IMR-90 (cell line): Measurements from ENCODE around the gene ADGRL1. TPM values are rescaled to one million over a fixed set of nuclear protein-coding genes. Genes with fewer than 3 reads are reported as not detected.
A peak's percentile ranks its signal among the peaks of the same experiment; 100 is the strongest.
"Not testable (repeated sequence)": the region's sequence is repeated elsewhere in the genome, so short reads cannot be mapped to it uniquely, and the experiment has no call there.

Source experiments
- ATAC-seq: fragments of 200-7000 bp; cut with Tn5 transposase; 2 replicates; pipeline ENCODE4 v1.9.1; 2020; ENCODE audit warnings: low read depth, mild to moderate bottlenecking, moderate library complexity
- BruUV-seq: library from RNA; stranded (reverse); fragments of 400-500 nt; replicated peaks from 2 replicates; lab custom pipeline; 2021; lab: Mats Ljungman, UMichigan
- CTCF ChIA-PET: fragments of 300-600 bp; formaldehyde crosslinking; extraction: SDS; loops from one replicate; lab custom pipeline; 2021; ENCODE audit warnings: antibody characterized with exemption; lab: Yijun Ruan, JAX
- POLR2A ChIA-PET: fragments of 300-600 bp; sonication (Branson Sonifier 250); formaldehyde crosslinking; loops from one replicate; lab custom pipeline; 2022; ENCODE audit warnings: antibody characterized with exemption; ENCODE audit not compliant: unreplicated experiment; lab: Charles Lee
- DNase-seq: peaks from one replicate; pipeline ENCODE4 v3.0.0; 2013
- H2AFZ ChIP-seq: replicated peaks from 2 replicates; pipeline ENCODE3; 2013; ENCODE audit warnings: low read length, mild to moderate bottlenecking; ENCODE audit not compliant: poor library complexity
- H2AK5ac ChIP-seq: 2 replicates; pipeline ENCODE4 v1.6.1; 2013; ENCODE audit warnings: low read depth, low read length, inconsistent platforms
- H2AK9ac ChIP-seq: replicated peaks from 2 replicates; pipeline ENCODE3; 2013; ENCODE audit warnings: mild to moderate bottlenecking, low read depth, low read length, moderate library complexity; ENCODE audit not compliant: poor library complexity
- H2BK120ac ChIP-seq: 2 replicates; pipeline ENCODE4 v1.6.1; 2013; ENCODE audit warnings: low read depth, low read length, inconsistent platforms
- H2BK15ac ChIP-seq: 3 replicates; pipeline ENCODE4 v1.6.1; 2013; ENCODE audit warnings: low read depth, low read length, inconsistent platforms
- H2BK20ac ChIP-seq: 2 replicates; pipeline ENCODE4 v1.6.1; 2013; ENCODE audit warnings: low read depth, mild to moderate bottlenecking, inconsistent platforms, low read length, moderate library complexity
- H2BK5ac ChIP-seq: 2 replicates; pipeline ENCODE4 v1.6.1; 2013; ENCODE audit warnings: mild to moderate bottlenecking, low read depth, low read length, inconsistent platforms; ENCODE audit not compliant: poor library complexity, severe bottlenecking
- H3K14ac ChIP-seq: replicated peaks from 2 replicates; pipeline ENCODE4 v1.6.1; 2013; ENCODE audit warnings: low read depth, low read length, inconsistent platforms
- H3K18ac ChIP-seq: 2 replicates; pipeline ENCODE4 v1.6.1; 2013; ENCODE audit warnings: low read depth, low read length, control low read depth
- H3K23ac ChIP-seq: 2 replicates; pipeline ENCODE4 v1.6.1; 2013; ENCODE audit warnings: low read depth, low read length, inconsistent platforms
- H3K27ac ChIP-seq: 2 replicates; pipeline ENCODE4 v1.5.1; 2013; ENCODE audit warnings: mild to moderate bottlenecking, control low read depth, low read length; ENCODE audit not compliant: insufficient read depth
- H3K27me3 ChIP-seq: 2 replicates; pipeline ENCODE4 v1.6.1; 2013; ENCODE audit warnings: low read length; ENCODE audit not compliant: control insufficient read depth, insufficient read depth
- H3K36me3 ChIP-seq: 2 replicates; pipeline ENCODE4 v1.6.1; 2013; ENCODE audit warnings: low read length, mixed read lengths; ENCODE audit not compliant: control insufficient read depth, insufficient read depth
- H3K4ac ChIP-seq: 2 replicates; pipeline ENCODE4 v1.6.1; 2013; ENCODE audit warnings: low read depth, low read length, inconsistent platforms
- H3K4me1 ChIP-seq: 2 replicates; pipeline ENCODE4 v1.6.1; 2013; ENCODE audit warnings: low read length, mixed read lengths; ENCODE audit not compliant: control insufficient read depth, insufficient read depth
- H3K4me2 ChIP-seq: 2 replicates; pipeline ENCODE4 v1.6.1; 2013; ENCODE audit warnings: low read depth, mild to moderate bottlenecking, control low read depth, low read length, moderate library complexity
- H3K4me3 ChIP-seq: 2 replicates; pipeline ENCODE4 v1.5.1; 2013; ENCODE audit warnings: low read depth, mild to moderate bottlenecking, control low read depth, low read length, moderate library complexity; ENCODE audit not compliant: insufficient read depth
- H3K56ac ChIP-seq: 2 replicates; pipeline ENCODE4 v1.6.1; 2013; ENCODE audit warnings: low read length, inconsistent platforms; ENCODE audit not compliant: insufficient read depth; ENCODE audit errors: extremely low read depth
- H3K79me1 ChIP-seq, 2 experiments: 2 replicates each; pipeline ENCODE4 v1.6.1; 2013; ENCODE audit warnings: low read length in 2 of 2, inconsistent platforms in 1 of 2, low read depth in 1 of 2
- H3K9ac ChIP-seq: 2 replicates; pipeline ENCODE4 v1.6.1; 2013; ENCODE audit warnings: low read depth, low read length, control low read depth
- H3K9me1 ChIP-seq: 2 replicates; pipeline ENCODE4 v1.6.1; 2013; ENCODE audit warnings: low read length, inconsistent platforms; ENCODE audit not compliant: insufficient read depth
- H3K9me3 ChIP-seq: 2 replicates; pipeline ENCODE4 v1.6.1; 2013; ENCODE audit warnings: low read length; ENCODE audit not compliant: control insufficient read depth, insufficient read depth
- H4K20me1 ChIP-seq: 2 replicates; pipeline ENCODE4 v1.6.1; 2013; ENCODE audit warnings: low read length, inconsistent platforms; ENCODE audit not compliant: insufficient read depth
- H4K5ac ChIP-seq: 2 replicates; pipeline ENCODE4 v1.6.1; 2013; ENCODE audit warnings: mild to moderate bottlenecking, low read depth, low read length, control low read depth
- H4K8ac ChIP-seq, 2 experiments: 2 replicates each; pipeline ENCODE4 v1.6.1; 2013; ENCODE audit warnings: low read depth in 2 of 2, low read length in 2 of 2, control low read depth in 1 of 2, inconsistent platforms in 1 of 2
- H4K91ac ChIP-seq: 2 replicates; pipeline ENCODE4 v1.6.1; 2013; ENCODE audit warnings: low read depth, low read length, inconsistent platforms; ENCODE audit not compliant: insufficient read depth
- MAZ ChIP-seq: IDR thresholded peaks from 2 replicates; pipeline ENCODE4 v1.6.1; 2012; ENCODE audit warnings: low read depth, mild to moderate bottlenecking, low read length, improper control_type of control experiment, moderate library complexity, borderline replicate concordance
- RAD21 ChIP-seq: IDR thresholded peaks from 2 replicates; pipeline ENCODE4 v1.6.1; 2012; ENCODE audit warnings: low read length, improper control_type of control experiment
- SMC3 ChIP-seq: fragments of 150-350 bp; IDR thresholded peaks from 2 replicates; pipeline ENCODE4 v1.6.1; 2016; ENCODE audit warnings: low read depth, mild to moderate bottlenecking, antibody characterized with exemption, low read length, moderate library complexity
- WGBS, 2 experiments: methylation state at CpG; one replicate each; pipeline versions ENCODE4 v1.1.5 to v1.1.7; 2013; ENCODE audit warnings: missing lambda C conversion rate in 2 of 2; ENCODE audit not compliant: insufficient read length in 1 of 2; ENCODE audit errors: extremely low coverage in 2 of 2; 5-methylcytosine and 5-hydroxymethylcytosine counted together
- dilution Hi-C: fragments of 300-500 bp; cut with HindIII; formaldehyde crosslinking; loops from one replicate; pipeline ENCODE4 v1.14.3; 2018; ENCODE audit warnings: low sequenced_read_pairs; ENCODE audit not compliant: unreplicated experiment
- in situ Hi-C: fragments of 300-500 bp; cut with MboI; formaldehyde crosslinking; loops from 3 replicates; pipeline ENCODE4 v1.14.3; 2019; ENCODE audit warnings: low sequenced_read_pairs, inconsistent platforms, mixed read lengths
- intact Hi-C: fragments of 100-400 bp; cut with micrococcal nuclease; formaldehyde crosslinking; loops from 2 replicates; pipeline ENCODE4 v1.10.0; 2022
- polyA plus RNA-seq, 3 experiments: library from polyadenylated mRNA; depleted of rRNA; stranded (reverse); fragments of >200 nt; gene quantifications; 2 replicates each; pipeline ENCODE4 v1.2.3, GENCODE V29; 2012; ENCODE audit warnings: low replicate concordance in 1 of 3
- total RNA-seq: library from RNA; depleted of rRNA; stranded (reverse); fragments of >200 nt; gene quantifications from 2 replicates; pipeline ENCODE4 v1.2.3, GENCODE V29; 2012
- TF ChIP-seq, protein P1 (sequence below): conservative IDR thresholded peaks from 2 replicates; pipeline ENCODE4 v1.5.1; 2012; ENCODE audit warnings: mild to moderate bottlenecking, low read depth, low read length, improper control_type of control experiment

ADGRL1 gene
- total and polyA plus RNA-seq, 2 of the 4 experiments (the other 2 are of a cell fraction), result 0.72 to 2.2 TPM

GRCh38 chr19:14200147-14200841 lies 5.7 kb downstream of the ADGRL1 start:
- H3K4ac ChIP-seq, POLR2A ChIA-PET, H3K4me3 ChIP-seq, H4K20me1 ChIP-seq, H2BK5ac ChIP-seq, H2BK20ac ChIP-seq, H3K4me2 ChIP-seq, H3K56ac ChIP-seq, H3K36me3 ChIP-seq, H3K79me1 ChIP-seq, in situ Hi-C loops, H4K8ac ChIP-seq, H3K9me3 ChIP-seq, H3K4me1 ChIP-seq, H2AK9ac ChIP-seq, H3K14ac ChIP-seq, H3K9ac ChIP-seq, BruUV-seq, H3K27ac ChIP-seq, H2BK120ac ChIP-seq, H2AK5ac ChIP-seq, H4K5ac ChIP-seq, H4K91ac ChIP-seq, H3K18ac ChIP-seq, H2BK15ac ChIP-seq, H2AFZ ChIP-seq, H3K9me1 ChIP-seq, dilution Hi-C loops, H3K23ac ChIP-seq: not testable (repeated sequence)
- TF ChIP-seq MAZ (0 out of 2 replicates have a peak, but pooled peaks have one; percentile 39), RAD21 (peak; percentile 59), SMC3 (peak; percentile 58)
- TF ChIP-seq, protein P1, sequence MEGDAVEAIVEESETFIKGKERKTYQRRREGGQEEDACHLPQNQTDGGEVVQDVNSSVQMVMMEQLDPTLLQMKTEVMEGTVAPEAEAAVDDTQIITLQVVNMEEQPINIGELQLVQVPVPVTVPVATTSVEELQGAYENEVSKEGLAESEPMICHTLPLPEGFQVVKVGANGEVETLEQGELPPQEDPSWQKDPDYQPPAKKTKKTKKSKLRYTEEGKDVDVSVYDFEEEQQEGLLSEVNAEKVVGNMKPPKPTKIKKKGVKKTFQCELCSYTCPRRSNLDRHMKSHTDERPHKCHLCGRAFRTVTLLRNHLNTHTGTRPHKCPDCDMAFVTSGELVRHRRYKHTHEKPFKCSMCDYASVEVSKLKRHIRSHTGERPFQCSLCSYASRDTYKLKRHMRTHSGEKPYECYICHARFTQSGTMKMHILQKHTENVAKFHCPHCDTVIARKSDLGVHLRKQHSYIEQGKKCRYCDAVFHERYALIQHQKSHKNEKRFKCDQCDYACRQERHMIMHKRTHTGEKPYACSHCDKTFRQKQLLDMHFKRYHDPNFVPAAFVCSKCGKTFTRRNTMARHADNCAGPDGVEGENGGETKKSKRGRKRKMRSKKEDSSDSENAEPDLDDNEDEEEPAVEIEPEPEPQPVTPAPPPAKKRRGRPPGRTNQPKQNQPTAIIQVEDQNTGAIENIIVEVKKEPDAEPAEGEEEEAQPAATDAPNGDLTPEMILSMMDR, result peak; percentile 54
- no CpG with 5 or more reads among the region's 24 CpGs for WGBS, 2 experiments
- intact Hi-C loops, result loop anchor here (1.0 to 5.0 kb wide), 3 partner anchors 148 to 318 kb away; no protein-coding TSS in a partner anchor
- ATAC-seq (peak; percentile 92), DNase-seq (peak; percentile 40)
- CTCF ChIA-PET, result interaction anchor here (0.6 to 3.0 kb wide), 5 partner anchors 64 to 413 kb away, joined by 3 to 26 read pairs (median 4); partner anchors contain the start of gene ASF1B
- H3K27me3 ChIP-seq, result peaks cover 23% of the 10 kb centered on the region
